ENCODE measurements around the gene FBXL13. TPM values are rescaled to one million over a fixed set of nuclear protein-coding genes. Genes with fewer than 3 reads are reported as not detected.
"Not testable (repeated sequence)": the region's sequence is repeated elsewhere in the genome, so short reads cannot be mapped to it uniquely, and the experiment has no call there.

FBXL13 gene
- total and polyA plus RNA-seq, 7 experiments from 2014 or later = 0.44 to 1.9 (median 1.1) TPM; not detected in 1

GRCh38 chr7:102795987-102796595 lies 278.5 kb downstream of the FBXL13 start:
- H3K9me3 ChIP-seq (ENCODE audit: control insufficient read depth in 2 of 3, low read length in 3 of 3); H3K27ac ChIP-seq (ENCODE audit: low read depth, low read length); ATAC-seq; H3K27me3 ChIP-seq (ENCODE audit: control insufficient read depth in 2 of 2, insufficient read depth in 2 of 2, low read length in 2 of 2); H3K36me3 ChIP-seq (ENCODE audit: control insufficient read depth in 2 of 3, insufficient read depth in 3 of 3, low read length in 3 of 3); H3K27me3 Mint-ChIP-seq; H3K4me1 Mint-ChIP-seq; POLR2A ChIA-PET; H3K27ac Mint-ChIP-seq; DNase-seq; H3K4me1 ChIP-seq (ENCODE audit: control insufficient read depth in 2 of 2, insufficient read depth in 2 of 2, low read length in 2 of 2); H3K4me3 ChIP-seq (ENCODE audit: low read length); CTCF ChIA-PET; intact Hi-C loops (cut with micrococcal nuclease); H3K4me3 Mint-ChIP-seq: not testable (repeated sequence)
- Mint-ChIP-seq H3K36me3 (peaks cover 6 to 33% (median 26%) of the 10 kb centered on the region in 5 donors), H3K9me3 (peaks cover 2 to 36% (median 14%) of the 10 kb centered on the region in 11 donors)

DNA sequence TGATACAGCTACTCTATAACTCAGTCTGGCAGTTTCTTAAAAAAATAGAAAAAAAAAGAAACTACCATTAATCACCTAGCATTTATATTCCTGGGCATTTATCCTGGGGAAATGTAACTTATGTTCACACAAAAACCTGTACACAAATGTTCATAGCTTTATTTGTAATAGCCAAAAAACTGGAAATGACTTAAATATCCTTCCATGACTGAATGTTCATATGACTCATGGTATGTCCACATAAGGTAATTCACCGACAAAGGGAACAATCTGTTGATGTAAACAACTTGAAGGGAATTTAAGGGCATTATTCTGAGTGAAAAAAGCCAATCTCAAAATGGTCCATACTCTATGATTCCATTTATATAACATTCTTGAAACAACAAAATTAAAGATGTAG lies 280.0 kb downstream of the FBXL13 start:
- POLR2A ChIA-PET; H3K4me3 Mint-ChIP-seq; H3K27me3 ChIP-seq (ENCODE audit: control insufficient read depth in 2 of 2, insufficient read depth in 2 of 2, low read length in 2 of 2); H3K4me1 Mint-ChIP-seq; H3K4me1 ChIP-seq (ENCODE audit: control insufficient read depth in 2 of 2, insufficient read depth in 2 of 2, low read length in 2 of 2); H3K9me3 ChIP-seq (ENCODE audit: control insufficient read depth in 2 of 3, low read length in 3 of 3); H3K4me3 ChIP-seq (ENCODE audit: low read length); intact Hi-C loops (cut with micrococcal nuclease); H3K27ac ChIP-seq (ENCODE audit: low read depth, low read length); ATAC-seq; CTCF ChIA-PET; H3K36me3 ChIP-seq (ENCODE audit: control insufficient read depth in 2 of 3, insufficient read depth in 3 of 3, low read length in 3 of 3); DNase-seq; H3K27me3 Mint-ChIP-seq; H3K27ac Mint-ChIP-seq: not testable (repeated sequence)
- peaks cover 0 to 31% (median 30%) of the 10 kb centered on the region in 5 donors for H3K36me3 Mint-ChIP-seq
- peaks cover 0 to 28% (median 7%) of the 10 kb centered on the region in 11 donors for H3K9me3 Mint-ChIP-seq

GRCh38 chr7:102791831-102792230 lies 282.8 kb downstream of the FBXL13 start:
- H3K27me3 ChIP-seq (ENCODE audit: control insufficient read depth in 2 of 2, insufficient read depth in 2 of 2, low read length in 2 of 2); ATAC-seq; H3K4me1 ChIP-seq (ENCODE audit: control insufficient read depth in 2 of 2, insufficient read depth in 2 of 2, low read length in 2 of 2); H3K4me3 Mint-ChIP-seq; H3K9me3 ChIP-seq (ENCODE audit: control insufficient read depth in 2 of 3, low read length in 3 of 3); CTCF ChIA-PET; DNase-seq; POLR2A ChIA-PET; H3K27ac Mint-ChIP-seq; H3K4me3 ChIP-seq (ENCODE audit: low read length); H3K27ac ChIP-seq (ENCODE audit: low read depth, low read length); H3K4me1 Mint-ChIP-seq; H3K27me3 Mint-ChIP-seq; H3K36me3 ChIP-seq (ENCODE audit: control insufficient read depth in 2 of 3, insufficient read depth in 3 of 3, low read length in 3 of 3); intact Hi-C loops (cut with micrococcal nuclease): not testable (repeated sequence)
- Mint-ChIP-seq H3K9me3 (peaks cover 0 to 24% (median 6%) of the 10 kb centered on the region in 11 donors), H3K36me3 (peaks cover 0 to 29% (median 23%) of the 10 kb centered on the region in 5 donors)

DNA sequence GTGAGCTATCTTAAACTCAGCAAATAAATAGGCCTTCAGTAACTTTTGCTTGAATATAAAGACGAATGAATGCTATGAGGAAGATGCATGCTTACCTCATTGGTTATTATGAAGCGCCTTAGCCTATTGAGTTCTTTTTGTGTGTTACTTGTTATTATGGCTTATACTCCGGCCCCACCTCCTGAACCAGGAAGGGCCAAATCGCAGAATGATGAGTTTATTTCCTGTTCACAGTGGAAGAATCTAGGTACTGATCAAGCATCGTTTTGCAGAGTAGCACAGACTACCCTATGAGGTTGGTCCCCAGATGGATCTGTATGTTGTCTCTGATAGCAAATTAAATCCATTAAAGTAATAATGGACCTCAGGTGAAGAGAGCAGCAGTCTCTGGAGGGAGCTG lies 283.2 kb downstream of the FBXL13 start:
- intact Hi-C loops (cut with micrococcal nuclease); H3K36me3 ChIP-seq (ENCODE audit: control insufficient read depth in 2 of 3, insufficient read depth in 3 of 3, low read length in 3 of 3); H3K4me1 ChIP-seq (ENCODE audit: control insufficient read depth in 2 of 2, insufficient read depth in 2 of 2, low read length in 2 of 2); H3K27me3 Mint-ChIP-seq; ATAC-seq; H3K4me3 ChIP-seq (ENCODE audit: low read length); H3K27me3 ChIP-seq (ENCODE audit: control insufficient read depth in 2 of 2, insufficient read depth in 2 of 2, low read length in 2 of 2); DNase-seq; H3K4me3 Mint-ChIP-seq; H3K27ac Mint-ChIP-seq; H3K4me1 Mint-ChIP-seq; CTCF ChIA-PET; POLR2A ChIA-PET; H3K9me3 ChIP-seq (ENCODE audit: control insufficient read depth in 2 of 3, low read length in 3 of 3); H3K27ac ChIP-seq (ENCODE audit: low read depth, low read length): not testable (repeated sequence)
- Mint-ChIP-seq H3K9me3 (peaks cover 0 to 19% (median 3%) of the 10 kb centered on the region in 11 donors), H3K36me3 (peaks cover 0 to 25% (median 20%) of the 10 kb centered on the region in 5 donors)

DNA sequence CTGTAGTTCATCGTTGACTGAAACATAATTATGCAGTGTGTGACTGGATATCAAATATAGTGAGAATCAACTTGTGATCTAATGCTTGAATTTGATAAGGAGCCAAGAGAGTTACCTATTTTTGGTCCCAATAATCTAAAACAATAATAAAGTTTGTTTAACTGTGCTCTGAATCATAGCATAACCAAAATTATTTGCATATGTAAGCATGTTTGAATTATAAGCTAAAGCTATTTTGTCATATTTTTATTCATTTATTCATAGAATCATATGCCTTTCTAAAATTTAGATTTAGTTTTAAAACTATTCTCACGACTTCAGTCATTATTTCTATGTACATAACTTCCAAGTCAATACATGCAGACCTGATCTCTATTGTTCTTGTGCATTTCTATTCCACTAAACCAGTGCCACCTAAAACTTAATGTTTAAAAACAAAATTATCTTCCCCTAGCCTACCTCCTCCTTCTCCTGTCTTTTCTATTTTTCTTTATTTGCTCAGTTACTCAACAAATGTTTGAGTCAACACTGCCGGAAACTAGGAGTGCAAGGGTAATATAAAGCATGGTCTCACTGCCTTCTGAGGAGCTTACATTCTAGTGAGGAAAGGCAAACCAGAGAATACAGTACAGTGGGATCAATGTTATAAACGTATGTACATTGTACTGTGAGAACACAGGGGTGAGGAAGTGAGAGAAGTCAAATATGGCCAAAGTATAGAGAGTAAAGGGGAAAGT lies 284.1 kb downstream of the FBXL13 start:
- H3K4me1 ChIP-seq (ENCODE audit: control insufficient read depth in 2 of 2, insufficient read depth in 2 of 2, low read length in 2 of 2); H3K36me3 ChIP-seq (ENCODE audit: control insufficient read depth in 2 of 3, insufficient read depth in 3 of 3, low read length in 3 of 3); H3K4me1 Mint-ChIP-seq; DNase-seq; H3K9me3 ChIP-seq (ENCODE audit: control insufficient read depth in 2 of 3, low read length in 3 of 3); intact Hi-C loops (cut with micrococcal nuclease); H3K4me3 Mint-ChIP-seq; H3K27me3 Mint-ChIP-seq; H3K27me3 ChIP-seq (ENCODE audit: control insufficient read depth in 2 of 2, insufficient read depth in 2 of 2, low read length in 2 of 2); CTCF ChIA-PET; POLR2A ChIA-PET; H3K27ac Mint-ChIP-seq; H3K4me3 ChIP-seq (ENCODE audit: low read length); ATAC-seq; H3K27ac ChIP-seq (ENCODE audit: low read depth, low read length): not testable (repeated sequence)
- Mint-ChIP-seq H3K36me3 (peaks cover 0 to 20% (median 15%) of the 10 kb centered on the region in 5 donors), H3K9me3 (peaks cover 0 to 14% (median 0%) of the 10 kb centered on the region in 11 donors)

GRCh38 chr7:102788770-102789169 lies 285.8 kb downstream of the FBXL13 start:
- H3K4me3 Mint-ChIP-seq; H3K27me3 ChIP-seq (ENCODE audit: control insufficient read depth in 2 of 2, insufficient read depth in 2 of 2, low read length in 2 of 2); H3K27ac Mint-ChIP-seq; DNase-seq; H3K9me3 Mint-ChIP-seq; H3K4me3 ChIP-seq (ENCODE audit: low read length); CTCF ChIA-PET; POLR2A ChIA-PET; H3K4me1 ChIP-seq (ENCODE audit: control insufficient read depth in 2 of 2, insufficient read depth in 2 of 2, low read length in 2 of 2); H3K27ac ChIP-seq (ENCODE audit: low read depth, low read length); intact Hi-C loops (cut with micrococcal nuclease); ATAC-seq; H3K4me1 Mint-ChIP-seq; H3K9me3 ChIP-seq (ENCODE audit: control insufficient read depth in 2 of 3, low read length in 3 of 3); H3K27me3 Mint-ChIP-seq; H3K36me3 ChIP-seq (ENCODE audit: control insufficient read depth in 2 of 3, insufficient read depth in 3 of 3, low read length in 3 of 3): not testable (repeated sequence)
- H3K36me3 Mint-ChIP-seq = peaks cover 0 to 17% (median 12%) of the 10 kb centered on the region in 5 donors

DNA sequence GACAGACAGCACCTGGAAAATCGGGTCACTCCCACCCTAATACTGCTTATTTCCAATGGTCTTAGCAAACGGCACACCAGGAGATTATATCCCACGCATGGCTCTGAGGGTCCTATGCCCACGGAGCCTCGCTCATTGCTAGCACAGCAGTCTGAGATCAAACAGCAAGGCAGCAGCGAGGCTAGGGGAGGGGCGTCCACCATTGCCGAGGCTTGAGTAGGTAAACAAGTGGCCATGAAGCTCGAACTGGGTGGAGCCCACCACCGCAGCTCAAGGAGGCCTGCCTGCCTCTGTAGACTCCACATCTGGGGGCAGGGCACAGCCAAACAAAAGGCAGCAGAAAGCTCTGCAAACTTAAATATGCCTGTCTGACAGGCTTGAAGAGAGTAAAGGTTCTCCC lies 293.7 kb downstream of the FBXL13 start:
- POLR2A ChIA-PET; ATAC-seq; CTCF ChIA-PET; H3K27ac Mint-ChIP-seq; H3K27me3 ChIP-seq (ENCODE audit: control insufficient read depth in 2 of 2, insufficient read depth in 2 of 2, low read length in 2 of 2); H3K4me1 Mint-ChIP-seq; H3K4me1 ChIP-seq (ENCODE audit: control insufficient read depth in 2 of 2, insufficient read depth in 2 of 2, low read length in 2 of 2); DNase-seq; H3K4me3 Mint-ChIP-seq; H3K27ac ChIP-seq (ENCODE audit: low read depth, low read length); intact Hi-C loops (cut with micrococcal nuclease); H3K9me3 Mint-ChIP-seq; H3K36me3 ChIP-seq (ENCODE audit: control insufficient read depth in 2 of 3, insufficient read depth in 3 of 3, low read length in 3 of 3); H3K27me3 Mint-ChIP-seq; H3K9me3 ChIP-seq (ENCODE audit: control insufficient read depth in 2 of 3, low read length in 3 of 3); H3K4me3 ChIP-seq (ENCODE audit: low read length): not testable (repeated sequence)
- peaks cover 8 to 16% (median 12%) of the 10 kb centered on the region in 5 donors for H3K36me3 Mint-ChIP-seq
